A549 (cell line): Measurements from ENCODE around the gene SORT1. TPM values are rescaled to one million over a fixed set of nuclear protein-coding genes. Genes with fewer than 3 reads are reported as not detected.
"Not testable (repeated sequence)": the region's sequence is repeated elsewhere in the genome, so short reads cannot be mapped to it uniquely, and the experiment has no call there.

Source experiments
- ATAC-seq, 2 experiments: fragments of 200-7000 bp in 1 of 2; fragments of >200 bp in 1 of 2; cut with Nextera tagmentation in 1 of 2; cut with Tn5 transposase in 1 of 2; 3 replicates each; pipeline versions ENCODE4 v1.8.0 to v1.9.1; 2018 to 2020; ENCODE audit warnings: mild to moderate bottlenecking in 1 of 2, moderate library complexity in 1 of 2
- CTCF ChIA-PET: fragments of 300-600 bp; sonication (Branson Sonifier 250); formaldehyde crosslinking; extraction: SDS; loops from one replicate; lab custom pipeline; 2021; ENCODE audit warnings: antibody characterized with exemption, inconsistent platforms; lab: Yijun Ruan, JAX
- POLR2A ChIA-PET: fragments of 350-600 bp; formaldehyde crosslinking; extraction: SDS; loops from one replicate; lab custom pipeline; 2021; ENCODE audit warnings: antibody characterized with exemption, inconsistent platforms; lab: Yijun Ruan, JAX
- DNase-seq, 2 experiments: peaks; one replicate each; pipeline versions ENCODE4 v3.0.0 to v3.0.0-alpha.2; 2011 to 2016; ENCODE audit warnings: low read depth in 1 of 2, low spot score in 1 of 2
- FAIRE-seq: peaks from 2 replicates; lab custom pipeline; 2011; peaks lifted over from hg19 to GRCh38; lab: Jason Lieb, UNC
- H3K27ac ChIP-seq, 2 experiments: fragments of >200 bp; sonication (Bioruptor Twin); formaldehyde crosslinking; 3 replicates each; pipeline ENCODE4 v1.5.1; 2016 to 2017
- H3K4me1 ChIP-seq: fragments of >200 bp; sonication (Bioruptor Twin); formaldehyde crosslinking; 3 replicates; pipeline ENCODE4 v1.6.1; 2016
- H3K4me2 ChIP-seq: fragments of >200 bp; sonication (Bioruptor Twin); formaldehyde crosslinking; 3 replicates; pipeline ENCODE4 v1.6.1; 2016
- H3K4me3 ChIP-seq: fragments of >200 bp; sonication (Bioruptor Twin); formaldehyde crosslinking; 3 replicates; pipeline ENCODE4 v1.5.1; 2016
- H3K9me3 ChIP-seq: fragments of >200 bp; sonication (Bioruptor Twin); formaldehyde crosslinking; 3 replicates; pipeline ENCODE4 v1.6.1; 2016
- CEBPB ChIP-seq, 2 experiments: fragments of >200 bp in 1 of 2; sonication (Bioruptor Twin) in 1 of 2; formaldehyde crosslinking in 1 of 2; IDR thresholded peaks; 2 replicates each; pipeline ENCODE4 v1.6.1; 2012 to 2016
- CHD4 ChIP-seq: fragments of 200-600 bp; sonication (generic); IDR thresholded peaks from 2 replicates; pipeline ENCODE4 v1.6.1; 2016; ENCODE audit warnings: antibody characterized with exemption, mild to moderate bottlenecking, borderline replicate concordance
- ELK1 ChIP-seq: fragments of 150-350 bp; IDR thresholded peaks from 2 replicates; pipeline ENCODE4 v1.6.1; 2014; ENCODE audit warnings: low read depth, mild to moderate bottlenecking, low read length
- ESRRA ChIP-seq: fragments of 150-350 bp; IDR thresholded peaks from 2 replicates; pipeline ENCODE4 v1.6.1; 2014; ENCODE audit warnings: mild to moderate bottlenecking, low read length, borderline replicate concordance
- FOSL2 ChIP-seq, 2 experiments: fragments of 450-650 bp in 1 of 2; fragments of >200 bp in 1 of 2; sonication (Bioruptor Twin) in 1 of 2; formaldehyde crosslinking; IDR thresholded peaks; 2 replicates each; pipeline versions ENCODE4 v1.5.0 to v1.6.1; 2016 to 2020; ENCODE audit warnings: mild to moderate bottlenecking in 1 of 2, moderate library complexity in 1 of 2
- FOXS1 ChIP-seq: fragments of 250-450 bp; sonication (Bioruptor Pico); IDR thresholded peaks from 2 replicates; pipeline ENCODE4 v1.5.0; 2020; ENCODE audit warnings: mild to moderate bottlenecking, moderate library complexity
- GATA3 ChIP-seq: IDR thresholded peaks from 2 replicates; pipeline ENCODE4 v1.6.1; 2012; ENCODE audit warnings: borderline replicate concordance
- HDAC2 ChIP-seq: fragments of 200-600 bp; sonication (generic); IDR thresholded peaks from 2 replicates; pipeline ENCODE4 v1.6.1; 2016
- HEYL ChIP-seq: fragments of 250-450 bp; sonication (Bioruptor Pico); IDR thresholded peaks from 2 replicates; pipeline ENCODE4 v1.8.0; 2021; ENCODE audit warnings: mild to moderate bottlenecking, moderate library complexity
- KDM1A ChIP-seq: fragments of 200-600 bp; sonication (generic); IDR thresholded peaks from 2 replicates; pipeline ENCODE4 v1.6.1; 2016; ENCODE audit warnings: low read depth, mild to moderate bottlenecking
- KDM5A ChIP-seq: fragments of 200-600 bp; sonication (generic); IDR thresholded peaks from 2 replicates; pipeline ENCODE4 v1.6.1; 2016; ENCODE audit warnings: antibody characterized with exemption, mild to moderate bottlenecking
- MAZ ChIP-seq: fragments of 150-350 bp; IDR thresholded peaks from 2 replicates; pipeline ENCODE4 v1.6.1; 2014; ENCODE audit warnings: antibody characterized with exemption, low read depth, low read length, borderline replicate concordance
- PBX3 ChIP-seq: IDR thresholded peaks from 2 replicates; pipeline ENCODE4 v1.6.1; 2012
- POLR2A ChIP-seq: IDR thresholded peaks from 2 replicates; pipeline ENCODE4 v1.6.1; 2012; ENCODE audit warnings: mild to moderate bottlenecking, low read length
- RCOR1 ChIP-seq: fragments of 150-350 bp; IDR thresholded peaks from 2 replicates; pipeline ENCODE4 v1.6.1; 2014; ENCODE audit warnings: antibody characterized with exemption, low read length, low read depth
- SMC3 ChIP-seq: fragments of >200 bp; sonication (Bioruptor Twin); formaldehyde crosslinking; IDR thresholded peaks from 3 replicates; pipeline ENCODE4 v1.6.1; 2018; ENCODE audit warnings: inconsistent platforms
- SREBF2 ChIP-seq: fragments of 450-650 bp; IDR thresholded peaks from 2 replicates; pipeline ENCODE4 v1.6.1; 2014; ENCODE audit warnings: mild to moderate bottlenecking, moderate library complexity
- ZC3H11A ChIP-seq: fragments of 450-650 bp; IDR thresholded peaks from 2 replicates; pipeline ENCODE4 v1.6.1; 2014; ENCODE audit warnings: antibody characterized with exemption, mild to moderate bottlenecking
- ZSCAN20 ChIP-seq: fragments of 250-450 bp; sonication (Bioruptor Pico); IDR thresholded peaks from 2 replicates; pipeline ENCODE4 v1.8.0; 2022; ENCODE audit warnings: mild to moderate bottlenecking, moderate library complexity
- WGBS: methylation state at CpG from one replicate; pipeline ENCODE4 v1.1.6; 2017; ENCODE audit errors: missing lambda C conversion rate; 5-methylcytosine and 5-hydroxymethylcytosine counted together
- polyA minus RNA-seq: library from RNA; depleted of rRNA, polyadenylated mRNA; stranded (reverse); fragments of >200 nt; gene quantifications from 2 replicates; pipeline ENCODE4 v1.2.3, GENCODE V29; 2011; rRNA and poly(A)+ RNA removed
- polyA plus RNA-seq, 4 experiments: library from polyadenylated mRNA; depleted of rRNA in 3 of 4; stranded (reverse); fragments of >200 nt; fragmentation: RNase III in 1 of 4; extraction: RNeasy Plus Mini Kit Qiagen cat#74134 plus additional on column Dnase treatment in 1 of 4; gene quantifications; 2 replicates in 3 of 4; 3 replicates in 1 of 4; pipeline ENCODE4 v1.2.3, GENCODE V29; 2011 to 2017
- TF ChIP-seq, protein P1 (sequence below): IDR thresholded peaks from 2 replicates; pipeline ENCODE4 v1.6.1; 2012; ENCODE audit warnings: low read depth, borderline replicate concordance

Gene SORT1
- 13.8 and 14.7 TPM in 2 replicates for polyA plus RNA-seq (2011; rRNA removed)
- 1.5 and 2.0 TPM in 2 replicates for polyA plus RNA-seq (2012; cell fraction: cytosol; rRNA removed)
- polyA plus RNA-seq (2012; cell fraction: nucleus; rRNA removed), result 2.3 and 3.7 TPM in 2 replicates
- 5.0 to 6.7 TPM (median 6.0 TPM) in 3 replicates for polyA plus RNA-seq (2017; fragmentation: RNase III; extraction: RNeasy Plus Mini Kit Qiagen cat#74134 plus additional on column Dnase treatment)
- 50.6 and 53.3 TPM in 2 replicates for polyA minus RNA-seq

GRCh38 chr1:109397581-109398342 lies at the start of gene SORT1:
TSS of gene SORT1 (minus strand) at chr1:109397918. CDS start at chr1:109397892, 26 bp downstream.
- Histone ChIP-seq H3K4me1 (peaks cover 28% of the 10 kb centered on the region), H3K9me3 (no peaks in the 10 kb centered on the region), H3K4me2 (peak within 1 kb of the TSS; percentile 92), H3K4me3 (peak within 1 kb of the TSS; percentile 86)
- POLR2A ChIA-PET, result interaction anchor here (1.0 to 1.8 kb wide), 2 partner anchors 115 to 148 kb away, joined by 3 to 8 read pairs; partner anchors contain the start of genes CELSR2 and PSRC1
- FAIRE-seq (no peak), ATAC-seq (peak; percentile 97 to 99)
- TF ChIP-seq SMC3, result 0 out of 3 replicates have a peak, but pooled peaks have one; percentile 9
- TF ChIP-seq PBX3, result peak; percentile 91
- peak; percentile 37; the same call in 1 of the 2 replicates for TF ChIP-seq POLR2A
- no peak for TF ChIP-seq MAZ
- TF ChIP-seq, all 56 proteins: peak for 3
- WGBS, result 2% methylated on average over 11 of the region's 98 CpGs
- peak; percentile 53 to 78 for DNase-seq
- CTCF ChIA-PET, result interaction anchor here (1.0 to 14.1 kb wide), 21 partner anchors 9 to 298 kb away, joined by 3 to 107 read pairs (median 5); partner anchors contain the start of gene PSRC1
- peak within 1 kb of the TSS; percentile 68 to 88 for H3K27ac ChIP-seq

DNA sequence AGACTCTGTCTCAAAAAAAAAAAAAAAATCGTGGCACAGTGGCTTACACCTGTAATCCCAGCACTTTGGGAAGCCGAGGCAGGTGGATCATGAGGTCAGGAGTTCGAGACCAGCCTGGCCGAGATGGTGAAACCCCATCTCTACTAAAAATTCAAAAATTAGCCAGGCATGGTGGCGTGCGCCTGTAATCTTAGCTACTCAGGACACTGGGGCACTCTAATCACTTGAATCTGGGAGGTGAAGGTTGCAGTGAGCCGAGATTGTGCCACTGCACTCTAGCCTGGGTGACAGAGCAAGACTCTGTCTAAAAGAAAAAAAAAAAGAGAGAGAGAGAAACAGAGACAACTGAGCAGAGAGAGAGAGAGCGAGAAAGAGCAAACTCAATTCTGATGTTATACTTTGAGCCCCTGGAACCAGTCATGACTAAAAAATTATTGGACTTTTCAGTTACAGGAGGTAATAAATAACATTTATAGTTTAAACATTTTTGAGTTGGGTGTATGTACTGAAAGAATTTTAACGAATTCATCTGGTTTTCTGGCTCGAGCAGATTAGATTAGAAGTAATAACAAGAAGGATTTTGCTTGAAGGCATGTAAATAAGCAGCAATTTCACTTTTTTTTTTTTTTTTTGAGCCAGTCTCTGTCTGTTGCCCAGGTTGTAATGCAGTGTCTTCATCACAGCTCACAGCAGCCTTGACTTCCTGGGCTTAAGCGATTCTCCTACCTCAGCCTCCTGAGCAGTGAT lies 48.4 kb upstream of the SORT1 start:
- DNase-seq, H3K4me3 ChIP-seq, H3K9me3 ChIP-seq, POLR2A ChIA-PET, FAIRE-seq, H3K27ac ChIP-seq, H3K4me2 ChIP-seq, H3K4me1 ChIP-seq, ATAC-seq, CTCF ChIA-PET: not testable (repeated sequence)
- 32% methylated on average over 11 of the region's 11 CpGs for WGBS

DNA sequence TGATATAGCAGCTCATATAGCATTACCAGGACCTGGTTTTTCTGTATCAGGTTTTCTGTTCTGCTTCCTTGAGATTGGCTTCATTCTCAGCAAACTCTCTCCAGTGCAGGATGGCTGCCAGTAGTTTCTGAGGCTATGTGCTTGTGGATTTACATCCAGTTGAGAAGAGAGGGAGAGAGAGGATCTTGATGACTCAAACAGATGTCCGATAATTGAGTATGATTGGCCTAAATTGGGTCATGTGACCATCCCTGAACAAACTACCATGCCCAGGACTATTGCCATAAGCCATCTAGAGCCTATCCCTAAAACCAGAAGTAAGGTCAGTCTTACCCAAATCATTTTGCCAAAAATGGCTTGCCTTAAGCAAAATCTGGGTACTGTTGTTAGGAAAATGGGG lies 46.6 kb upstream of the SORT1 start:
- ATAC-seq (no peak), FAIRE-seq (no peak), DNase-seq (no peak)
- ChIA-PET POLR2A (no interaction called here), CTCF (no interaction called here)
- no peaks in the 10 kb centered on the region for H3K9me3 ChIP-seq
- H3K4me1 ChIP-seq, result no peaks in the 10 kb centered on the region
- 0% methylated on average over 1 of the region's 1 CpG for whole genome bisulfite sequencing
- no peak overlapping the region for H3K27ac ChIP-seq
- no peak overlapping the region for H3K4me3 ChIP-seq
- no peak overlapping the region for H3K4me2 ChIP-seq
- no peak for TF ChIP-seq CEBPB (IDR thresholded peaks at IDR 0.05)
- no peak for TF ChIP-seq HEYL (CRISPR knock-in tag)
- TF ChIP-seq FOXS1 (CRISPR knock-in tag), result no peak
- TF ChIP-seq ELK1, result no peak
- TF ChIP-seq FOSL2 (IDR thresholded peaks at IDR 0.05), result no peak
- no peak for TF ChIP-seq FOSL2 (CRISPR knock-in tag; IDR thresholded peaks at IDR 0.05)
- TF ChIP-seq KDM5A, result no peak
- no peak for TF ChIP-seq ESRRA
- TF ChIP-seq HDAC2, result no peak
- TF ChIP-seq GATA3, result no peak
- no peak for TF ChIP-seq RCOR1
- no peak for TF ChIP-seq ZC3H11A
- no peak for TF ChIP-seq KDM1A
- TF ChIP-seq, protein P1, sequence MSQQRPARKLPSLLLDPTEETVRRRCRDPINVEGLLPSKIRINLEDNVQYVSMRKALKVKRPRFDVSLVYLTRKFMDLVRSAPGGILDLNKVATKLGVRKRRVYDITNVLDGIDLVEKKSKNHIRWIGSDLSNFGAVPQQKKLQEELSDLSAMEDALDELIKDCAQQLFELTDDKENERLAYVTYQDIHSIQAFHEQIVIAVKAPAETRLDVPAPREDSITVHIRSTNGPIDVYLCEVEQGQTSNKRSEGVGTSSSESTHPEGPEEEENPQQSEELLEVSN, result no peak
- no peak for TF ChIP-seq CHD4
- TF ChIP-seq SREBF2, result no peak
- no peak for TF ChIP-seq ZSCAN20 (CRISPR knock-in tag)
- TF ChIP-seq, all 56 proteins: peak for 0
